ENCODE results near the gene P2RY14. TPM values are rescaled to one million over a fixed set of nuclear protein-coding genes. Genes with fewer than 3 reads are reported as not detected.

Gene P2RY14
- total and polyA plus RNA-seq, 2 experiments from 2014 or later, result 0.95 TPM; not detected in 1

DNA sequence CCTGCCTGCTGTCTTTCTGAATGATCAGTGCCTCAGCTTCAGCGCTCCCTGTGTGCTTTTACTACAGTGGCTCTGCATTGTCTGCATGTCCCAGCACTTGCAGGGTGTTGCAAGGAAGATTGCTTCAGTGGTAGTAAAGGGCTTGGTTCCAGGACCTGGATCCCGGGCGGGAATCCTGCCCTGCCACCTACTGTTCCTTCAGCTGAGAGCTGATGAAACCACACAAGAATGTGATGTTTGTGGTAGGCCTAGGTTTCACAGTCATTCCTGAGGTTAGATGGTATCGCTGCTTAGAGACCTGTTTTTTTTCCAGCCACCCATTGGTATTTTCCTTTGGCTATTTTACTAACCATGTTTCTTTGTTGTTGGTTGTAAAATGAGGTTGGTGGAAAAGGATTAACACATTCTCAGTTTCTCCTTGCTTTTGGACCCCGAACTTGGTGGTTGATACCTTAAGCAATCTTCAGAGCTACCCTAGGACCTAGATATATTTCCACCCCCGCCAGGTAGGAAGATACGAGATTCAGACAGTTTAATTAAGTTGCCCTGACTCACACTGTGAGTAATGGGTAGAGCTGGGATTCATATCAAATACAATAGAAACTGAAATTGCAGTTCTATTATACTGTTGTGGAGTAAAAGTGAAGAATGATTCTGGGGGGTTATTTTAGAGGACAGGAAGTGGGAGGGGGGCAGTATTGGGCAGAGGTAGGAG is 26.9 kb upstream of the P2RY14 start:
- H3K9me2 ChIP-seq (ENCODE audit: insufficient read depth), result no peaks in the 10 kb centered on the region
- ATAC-seq (peak; percentile 92), DNase-seq (ENCODE audit: low spot score) (peak; percentile 93)
- no peak overlapping the region for H2AFZ ChIP-seq
- Mint-ChIP-seq H3K4me1 (peaks cover 60% of the 10 kb centered on the region), H3K4me3 (peak overlapping the region; percentile 23; the same call in 1 of the 3 replicates), H3K27me3 (ENCODE audit: insufficient read depth, low read depth, poor library complexity) (peaks cover 2% of the 10 kb centered on the region), H3K36me3 (ENCODE audit: low read depth) (no peaks in the 10 kb centered on the region), H3K27ac (peak overlapping the region; percentile 72; the same call in 1 of the 2 replicates), H3K9me3 (no peaks in the 10 kb centered on the region)
- H3F3A ChIP-seq (replicated peaks; ENCODE audit: low read depth), result no peaks in the 10 kb centered on the region
- no peaks in the 10 kb centered on the region for H3K27me3 ChIP-seq (ENCODE audit: insufficient read depth)
- H4K20me1 ChIP-seq (replicated peaks; ENCODE audit: insufficient read depth), result no peaks in the 10 kb centered on the region
- H3K4me3 ChIP-seq, result no peak overlapping the region
- peaks cover 12% of the 10 kb centered on the region for H3K4me1 ChIP-seq (ENCODE audit: insufficient read depth)
- no peaks in the 10 kb centered on the region for H3K79me2 ChIP-seq (replicated peaks; ENCODE audit: insufficient read depth)
- H3K36me3 ChIP-seq (ENCODE audit: insufficient read depth), result no peaks in the 10 kb centered on the region
- peak overlapping the region; percentile 61; the same call in 1 of the 2 replicates for H3K27ac ChIP-seq (ENCODE audit: low read depth)
- H3K4me2 ChIP-seq, result 0 out of 2 replicates have a peak overlapping the region, but pooled peaks have one; percentile 5
- TF ChIP-seq EZH2 (IDR thresholded peaks at IDR 0.05; ENCODE audit: low read depth, unreplicated experiment) (no peak), ZNF331 (CRISPR knock-in tag; IDR thresholded peaks at IDR 0.05; ENCODE audit: low read depth) (no peak), ZNF114 (CRISPR knock-in tag; IDR thresholded peaks at IDR 0.05) (no peak), STAT1 (IDR thresholded peaks at IDR 0.05; ENCODE audit: unreplicated experiment) (no peak), POLR2AphosphoS5 (IDR thresholded peaks at IDR 0.05; ENCODE audit: low read depth) (peak; percentile 52; the same call in 1 of the 2 replicates), JUNB (IDR thresholded peaks at IDR 0.05; ENCODE audit: unreplicated experiment) (no peak), CREB1 (CRISPR knock-in tag; IDR thresholded peaks at IDR 0.05; ENCODE audit: low read depth) (no peak), EZH2phosphoT487 (IDR thresholded peaks at IDR 0.05; ENCODE audit: unreplicated experiment) (no peak), NANOG (IDR thresholded peaks at IDR 0.05; ENCODE audit: borderline replicate concordance) (no peak)
- TF ChIP-seq, protein P1, sequence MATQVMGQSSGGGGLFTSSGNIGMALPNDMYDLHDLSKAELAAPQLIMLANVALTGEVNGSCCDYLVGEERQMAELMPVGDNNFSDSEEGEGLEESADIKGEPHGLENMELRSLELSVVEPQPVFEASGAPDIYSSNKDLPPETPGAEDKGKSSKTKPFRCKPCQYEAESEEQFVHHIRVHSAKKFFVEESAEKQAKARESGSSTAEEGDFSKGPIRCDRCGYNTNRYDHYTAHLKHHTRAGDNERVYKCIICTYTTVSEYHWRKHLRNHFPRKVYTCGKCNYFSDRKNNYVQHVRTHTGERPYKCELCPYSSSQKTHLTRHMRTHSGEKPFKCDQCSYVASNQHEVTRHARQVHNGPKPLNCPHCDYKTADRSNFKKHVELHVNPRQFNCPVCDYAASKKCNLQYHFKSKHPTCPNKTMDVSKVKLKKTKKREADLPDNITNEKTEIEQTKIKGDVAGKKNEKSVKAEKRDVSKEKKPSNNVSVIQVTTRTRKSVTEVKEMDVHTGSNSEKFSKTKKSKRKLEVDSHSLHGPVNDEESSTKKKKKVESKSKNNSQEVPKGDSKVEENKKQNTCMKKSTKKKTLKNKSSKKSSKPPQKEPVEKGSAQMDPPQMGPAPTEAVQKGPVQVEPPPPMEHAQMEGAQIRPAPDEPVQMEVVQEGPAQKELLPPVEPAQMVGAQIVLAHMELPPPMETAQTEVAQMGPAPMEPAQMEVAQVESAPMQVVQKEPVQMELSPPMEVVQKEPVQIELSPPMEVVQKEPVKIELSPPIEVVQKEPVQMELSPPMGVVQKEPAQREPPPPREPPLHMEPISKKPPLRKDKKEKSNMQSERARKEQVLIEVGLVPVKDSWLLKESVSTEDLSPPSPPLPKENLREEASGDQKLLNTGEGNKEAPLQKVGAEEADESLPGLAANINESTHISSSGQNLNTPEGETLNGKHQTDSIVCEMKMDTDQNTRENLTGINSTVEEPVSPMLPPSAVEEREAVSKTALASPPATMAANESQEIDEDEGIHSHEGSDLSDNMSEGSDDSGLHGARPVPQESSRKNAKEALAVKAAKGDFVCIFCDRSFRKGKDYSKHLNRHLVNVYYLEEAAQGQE (IDR thresholded peaks at IDR 0.05; ENCODE audit: unreplicated experiment), result no peak
- TF ChIP-seq, protein P2, sequence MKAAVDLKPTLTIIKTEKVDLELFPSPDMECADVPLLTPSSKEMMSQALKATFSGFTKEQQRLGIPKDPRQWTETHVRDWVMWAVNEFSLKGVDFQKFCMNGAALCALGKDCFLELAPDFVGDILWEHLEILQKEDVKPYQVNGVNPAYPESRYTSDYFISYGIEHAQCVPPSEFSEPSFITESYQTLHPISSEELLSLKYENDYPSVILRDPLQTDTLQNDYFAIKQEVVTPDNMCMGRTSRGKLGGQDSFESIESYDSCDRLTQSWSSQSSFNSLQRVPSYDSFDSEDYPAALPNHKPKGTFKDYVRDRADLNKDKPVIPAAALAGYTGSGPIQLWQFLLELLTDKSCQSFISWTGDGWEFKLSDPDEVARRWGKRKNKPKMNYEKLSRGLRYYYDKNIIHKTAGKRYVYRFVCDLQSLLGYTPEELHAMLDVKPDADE (IDR thresholded peaks at IDR 0.05), result no peak
- TF ChIP-seq, protein P3, sequence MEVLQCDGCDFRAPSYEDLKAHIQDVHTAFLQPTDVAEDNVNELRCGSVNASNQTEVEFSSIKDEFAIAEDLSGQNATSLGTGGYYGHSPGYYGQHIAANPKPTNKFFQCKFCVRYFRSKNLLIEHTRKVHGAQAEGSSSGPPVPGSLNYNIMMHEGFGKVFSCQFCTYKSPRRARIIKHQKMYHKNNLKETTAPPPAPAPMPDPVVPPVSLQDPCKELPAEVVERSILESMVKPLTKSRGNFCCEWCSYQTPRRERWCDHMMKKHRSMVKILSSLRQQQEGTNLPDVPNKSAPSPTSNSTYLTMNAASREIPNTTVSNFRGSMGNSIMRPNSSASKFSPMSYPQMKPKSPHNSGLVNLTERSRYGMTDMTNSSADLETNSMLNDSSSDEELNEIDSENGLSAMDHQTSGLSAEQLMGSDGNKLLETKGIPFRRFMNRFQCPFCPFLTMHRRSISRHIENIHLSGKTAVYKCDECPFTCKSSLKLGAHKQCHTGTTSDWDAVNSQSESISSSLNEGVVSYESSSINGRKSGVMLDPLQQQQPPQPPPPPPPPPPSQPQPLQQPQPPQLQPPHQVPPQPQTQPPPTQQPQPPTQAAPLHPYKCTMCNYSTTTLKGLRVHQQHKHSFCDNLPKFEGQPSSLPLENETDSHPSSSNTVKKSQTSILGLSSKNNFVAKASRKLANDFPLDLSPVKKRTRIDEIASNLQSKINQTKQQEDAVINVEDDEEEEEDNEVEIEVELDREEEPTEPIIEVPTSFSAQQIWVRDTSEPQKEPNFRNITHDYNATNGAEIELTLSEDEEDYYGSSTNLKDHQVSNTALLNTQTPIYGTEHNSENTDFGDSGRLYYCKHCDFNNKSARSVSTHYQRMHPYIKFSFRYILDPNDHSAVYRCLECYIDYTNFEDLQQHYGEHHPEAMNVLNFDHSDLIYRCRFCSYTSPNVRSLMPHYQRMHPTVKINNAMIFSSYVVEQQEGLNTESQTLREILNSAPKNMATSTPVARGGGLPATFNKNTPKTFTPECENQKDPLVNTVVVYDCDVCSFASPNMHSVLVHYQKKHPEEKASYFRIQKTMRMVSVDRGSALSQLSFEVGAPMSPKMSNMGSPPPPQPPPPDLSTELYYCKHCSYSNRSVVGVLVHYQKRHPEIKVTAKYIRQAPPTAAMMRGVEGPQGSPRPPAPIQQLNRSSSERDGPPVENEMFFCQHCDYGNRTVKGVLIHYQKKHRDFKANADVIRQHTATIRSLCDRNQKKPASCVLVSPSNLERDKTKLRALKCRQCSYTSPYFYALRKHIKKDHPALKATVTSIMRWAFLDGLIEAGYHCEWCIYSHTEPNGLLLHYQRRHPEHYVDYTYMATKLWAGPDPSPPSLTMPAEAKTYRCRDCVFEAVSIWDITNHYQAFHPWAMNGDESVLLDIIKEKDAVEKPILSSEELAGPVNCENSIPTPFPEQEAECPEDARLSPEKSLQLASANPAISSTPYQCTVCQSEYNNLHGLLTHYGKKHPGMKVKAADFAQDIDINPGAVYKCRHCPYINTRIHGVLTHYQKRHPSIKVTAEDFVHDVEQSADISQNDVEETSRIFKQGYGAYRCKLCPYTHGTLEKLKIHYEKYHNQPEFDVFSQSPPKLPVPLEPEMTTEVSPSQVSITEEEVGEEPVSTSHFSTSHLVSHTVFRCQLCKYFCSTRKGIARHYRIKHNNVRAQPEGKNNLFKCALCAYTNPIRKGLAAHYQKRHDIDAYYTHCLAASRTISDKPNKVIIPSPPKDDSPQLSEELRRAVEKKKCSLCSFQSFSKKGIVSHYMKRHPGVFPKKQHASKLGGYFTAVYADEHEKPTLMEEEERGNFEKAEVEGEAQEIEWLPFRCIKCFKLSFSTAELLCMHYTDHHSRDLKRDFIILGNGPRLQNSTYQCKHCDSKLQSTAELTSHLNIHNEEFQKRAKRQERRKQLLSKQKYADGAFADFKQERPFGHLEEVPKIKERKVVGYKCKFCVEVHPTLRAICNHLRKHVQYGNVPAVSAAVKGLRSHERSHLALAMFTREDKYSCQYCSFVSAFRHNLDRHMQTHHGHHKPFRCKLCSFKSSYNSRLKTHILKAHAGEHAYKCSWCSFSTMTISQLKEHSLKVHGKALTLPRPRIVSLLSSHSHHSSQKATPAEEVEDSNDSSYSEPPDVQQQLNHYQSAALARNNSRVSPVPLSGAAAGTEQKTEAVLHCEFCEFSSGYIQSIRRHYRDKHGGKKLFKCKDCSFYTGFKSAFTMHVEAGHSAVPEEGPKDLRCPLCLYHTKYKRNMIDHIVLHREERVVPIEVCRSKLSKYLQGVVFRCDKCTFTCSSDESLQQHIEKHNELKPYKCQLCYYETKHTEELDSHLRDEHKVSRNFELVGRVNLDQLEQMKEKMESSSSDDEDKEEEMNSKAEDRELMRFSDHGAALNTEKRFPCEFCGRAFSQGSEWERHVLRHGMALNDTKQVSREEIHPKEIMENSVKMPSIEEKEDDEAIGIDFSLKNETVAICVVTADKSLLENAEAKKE (CRISPR knock-in tag; IDR thresholded peaks at IDR 0.05), result peak; percentile 92
- TF ChIP-seq, protein P4, sequence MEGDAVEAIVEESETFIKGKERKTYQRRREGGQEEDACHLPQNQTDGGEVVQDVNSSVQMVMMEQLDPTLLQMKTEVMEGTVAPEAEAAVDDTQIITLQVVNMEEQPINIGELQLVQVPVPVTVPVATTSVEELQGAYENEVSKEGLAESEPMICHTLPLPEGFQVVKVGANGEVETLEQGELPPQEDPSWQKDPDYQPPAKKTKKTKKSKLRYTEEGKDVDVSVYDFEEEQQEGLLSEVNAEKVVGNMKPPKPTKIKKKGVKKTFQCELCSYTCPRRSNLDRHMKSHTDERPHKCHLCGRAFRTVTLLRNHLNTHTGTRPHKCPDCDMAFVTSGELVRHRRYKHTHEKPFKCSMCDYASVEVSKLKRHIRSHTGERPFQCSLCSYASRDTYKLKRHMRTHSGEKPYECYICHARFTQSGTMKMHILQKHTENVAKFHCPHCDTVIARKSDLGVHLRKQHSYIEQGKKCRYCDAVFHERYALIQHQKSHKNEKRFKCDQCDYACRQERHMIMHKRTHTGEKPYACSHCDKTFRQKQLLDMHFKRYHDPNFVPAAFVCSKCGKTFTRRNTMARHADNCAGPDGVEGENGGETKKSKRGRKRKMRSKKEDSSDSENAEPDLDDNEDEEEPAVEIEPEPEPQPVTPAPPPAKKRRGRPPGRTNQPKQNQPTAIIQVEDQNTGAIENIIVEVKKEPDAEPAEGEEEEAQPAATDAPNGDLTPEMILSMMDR (conservative IDR thresholded peaks at IDR 0.05; ENCODE audit: low read depth in 2 of 2), result peak in 1 of 2 experiments; percentile 53; a peak in 2 of 4 replicates
